ENCODE data around the gene SPTBN4.

DNA sequence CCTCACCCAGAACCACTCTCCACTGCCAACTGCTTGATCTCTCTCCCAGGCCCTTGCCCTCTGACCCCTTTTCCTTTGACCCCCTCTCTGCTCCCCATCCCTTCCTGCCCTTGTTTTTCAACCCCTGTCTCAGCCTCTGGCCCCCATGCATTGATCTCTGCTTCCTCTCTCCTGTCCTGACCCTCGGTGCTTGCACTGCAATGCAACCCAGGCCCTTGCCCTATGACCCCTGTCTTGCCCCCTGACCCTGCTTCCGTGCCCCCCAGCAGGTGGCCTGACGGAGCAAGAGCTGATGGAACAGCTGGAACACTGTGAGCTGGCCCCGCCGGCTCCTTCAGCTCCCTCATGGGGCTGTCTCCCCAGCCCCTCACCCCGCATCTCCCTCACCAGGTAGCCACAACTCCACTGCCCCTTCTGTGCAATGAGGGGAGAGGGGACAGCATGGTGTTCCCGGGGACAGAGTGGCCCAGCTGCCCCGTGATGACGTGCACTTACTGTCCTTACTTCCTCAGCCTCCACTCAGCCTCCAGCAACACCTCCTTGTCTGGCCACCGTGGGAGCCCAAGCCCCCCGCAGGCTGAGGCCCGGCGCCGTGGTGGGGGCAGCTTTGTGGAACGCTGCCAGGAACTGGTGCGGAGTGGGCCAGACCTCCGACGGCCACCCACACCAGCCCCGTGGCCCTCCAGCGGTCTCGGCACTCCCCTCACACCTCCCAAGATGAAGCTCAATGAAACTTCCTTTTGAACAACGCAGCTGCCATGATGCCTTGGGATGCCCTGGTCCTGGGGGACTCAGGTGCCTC, 123.9 kb downstream of the SPTBN4 start:
- TF ChIP-seq, protein P1, sequence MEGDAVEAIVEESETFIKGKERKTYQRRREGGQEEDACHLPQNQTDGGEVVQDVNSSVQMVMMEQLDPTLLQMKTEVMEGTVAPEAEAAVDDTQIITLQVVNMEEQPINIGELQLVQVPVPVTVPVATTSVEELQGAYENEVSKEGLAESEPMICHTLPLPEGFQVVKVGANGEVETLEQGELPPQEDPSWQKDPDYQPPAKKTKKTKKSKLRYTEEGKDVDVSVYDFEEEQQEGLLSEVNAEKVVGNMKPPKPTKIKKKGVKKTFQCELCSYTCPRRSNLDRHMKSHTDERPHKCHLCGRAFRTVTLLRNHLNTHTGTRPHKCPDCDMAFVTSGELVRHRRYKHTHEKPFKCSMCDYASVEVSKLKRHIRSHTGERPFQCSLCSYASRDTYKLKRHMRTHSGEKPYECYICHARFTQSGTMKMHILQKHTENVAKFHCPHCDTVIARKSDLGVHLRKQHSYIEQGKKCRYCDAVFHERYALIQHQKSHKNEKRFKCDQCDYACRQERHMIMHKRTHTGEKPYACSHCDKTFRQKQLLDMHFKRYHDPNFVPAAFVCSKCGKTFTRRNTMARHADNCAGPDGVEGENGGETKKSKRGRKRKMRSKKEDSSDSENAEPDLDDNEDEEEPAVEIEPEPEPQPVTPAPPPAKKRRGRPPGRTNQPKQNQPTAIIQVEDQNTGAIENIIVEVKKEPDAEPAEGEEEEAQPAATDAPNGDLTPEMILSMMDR (conservative IDR thresholded peaks at IDR 0.05 in 1 of 2, IDR thresholded peaks at IDR 0.05 in 1 of 2; ENCODE audit: extremely low read depth in 1 of 2, insufficient read depth in 1 of 2, low read depth in 1 of 2, low read length in 2 of 2): no peak
- TF ChIP-seq EZH2 (IDR thresholded peaks at IDR 0.05; ENCODE audit: borderline replicate concordance, low read length): no peak
